HG03457 (cell line): ENCODE results near the gene CHN2.

ENCODE experiments used
- ATAC-seq: cut with Tn5 transposase; IDR thresholded peaks from one replicate; pipeline ENCODE4 v1.9.1; 2021; ENCODE audit warnings: moderate number of reproducible peaks; ENCODE audit not compliant: unreplicated experiment

Gene CHN2

DNA sequence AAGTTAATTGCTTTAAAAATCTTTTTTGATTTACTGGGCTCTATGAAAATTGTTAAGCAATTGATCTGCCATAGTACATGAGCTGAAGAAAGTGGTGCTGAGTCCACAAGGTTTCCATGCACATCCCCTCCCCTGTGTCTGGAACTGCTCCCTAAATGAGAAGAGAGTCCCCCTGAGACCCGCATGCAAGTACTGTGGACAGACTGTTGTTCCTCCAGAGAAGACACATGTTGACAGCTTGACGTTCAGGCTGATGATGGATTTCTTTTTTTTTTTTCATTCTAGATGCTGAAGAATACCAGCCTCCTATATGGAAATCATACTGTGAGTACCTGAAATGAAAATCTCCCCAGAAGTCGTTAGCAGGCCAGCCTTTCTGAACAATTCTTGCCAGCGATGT is 159.8 kb downstream of the CHN2 start:
- no peak for ATAC-seq

DNA sequence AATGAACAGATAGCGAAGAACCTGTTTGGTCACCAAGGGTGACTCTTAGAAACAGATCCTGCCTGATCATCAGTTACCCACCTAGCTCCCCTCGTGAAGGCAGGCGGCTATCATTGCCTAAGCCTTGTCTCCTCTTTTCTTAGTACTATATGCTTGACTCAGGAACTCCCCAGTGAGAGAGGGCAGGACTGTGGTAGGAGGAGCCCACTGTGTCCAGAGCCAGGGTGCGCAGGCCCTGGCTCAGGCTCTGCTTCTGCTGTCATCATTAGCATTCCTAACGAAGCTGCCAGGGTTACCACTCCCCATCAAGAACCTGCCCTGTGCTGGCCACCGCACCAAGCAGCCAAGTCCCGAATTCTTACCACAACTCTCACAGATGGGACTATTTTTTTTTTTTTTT is 160.8 kb downstream of the CHN2 start:
- ATAC-seq: no peak

DNA sequence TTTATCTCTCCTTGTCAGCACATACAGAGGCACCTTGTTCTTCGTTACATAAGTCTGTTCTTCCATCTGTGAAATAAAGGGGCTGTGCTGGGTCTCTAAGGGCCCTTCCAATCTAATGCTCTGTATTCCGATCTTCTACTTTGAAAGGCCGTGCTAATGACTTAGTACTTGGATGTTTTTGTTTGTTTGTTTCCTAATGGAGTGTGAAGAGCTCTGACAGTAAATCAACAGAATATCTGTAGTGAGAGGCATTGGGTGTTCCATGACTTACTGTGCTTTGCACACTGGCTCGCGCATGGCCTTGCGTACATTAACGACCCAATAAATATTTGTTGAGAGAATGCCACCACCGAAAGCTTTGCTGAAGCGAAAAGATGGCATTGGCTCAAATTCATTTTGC is 162.1 kb downstream of the CHN2 start:
- no peak for ATAC-seq

DNA sequence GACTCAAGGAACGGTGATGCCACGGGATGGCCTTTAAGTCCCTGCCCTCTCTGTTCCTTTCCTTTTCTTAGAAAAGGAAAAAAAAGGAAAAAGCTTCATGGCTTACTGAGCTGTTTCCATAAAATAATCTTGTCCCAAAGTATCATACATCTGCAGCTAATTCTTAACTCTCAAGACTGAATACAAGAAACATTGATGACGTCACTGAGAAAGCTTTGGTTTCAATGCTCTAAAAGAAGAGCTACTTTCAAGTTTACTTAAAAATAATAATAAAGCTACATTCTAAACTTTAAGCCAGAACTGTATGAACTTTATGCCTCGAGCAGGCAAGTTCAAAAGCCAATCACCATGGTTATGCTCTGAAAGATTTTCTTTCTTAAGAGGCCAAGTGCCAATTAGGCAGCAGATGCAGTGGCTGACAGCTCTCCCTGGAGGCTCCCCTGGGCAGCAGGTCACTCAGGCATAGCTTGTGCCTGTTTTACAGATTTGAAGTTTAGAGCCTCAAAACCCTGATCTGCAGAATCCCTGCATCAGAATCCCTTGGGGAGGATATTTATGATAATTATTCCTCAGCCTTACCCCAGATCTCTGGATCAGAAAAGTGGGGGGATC is 165.0 kb downstream of the CHN2 start:
- ATAC-seq: no peak

DNA sequence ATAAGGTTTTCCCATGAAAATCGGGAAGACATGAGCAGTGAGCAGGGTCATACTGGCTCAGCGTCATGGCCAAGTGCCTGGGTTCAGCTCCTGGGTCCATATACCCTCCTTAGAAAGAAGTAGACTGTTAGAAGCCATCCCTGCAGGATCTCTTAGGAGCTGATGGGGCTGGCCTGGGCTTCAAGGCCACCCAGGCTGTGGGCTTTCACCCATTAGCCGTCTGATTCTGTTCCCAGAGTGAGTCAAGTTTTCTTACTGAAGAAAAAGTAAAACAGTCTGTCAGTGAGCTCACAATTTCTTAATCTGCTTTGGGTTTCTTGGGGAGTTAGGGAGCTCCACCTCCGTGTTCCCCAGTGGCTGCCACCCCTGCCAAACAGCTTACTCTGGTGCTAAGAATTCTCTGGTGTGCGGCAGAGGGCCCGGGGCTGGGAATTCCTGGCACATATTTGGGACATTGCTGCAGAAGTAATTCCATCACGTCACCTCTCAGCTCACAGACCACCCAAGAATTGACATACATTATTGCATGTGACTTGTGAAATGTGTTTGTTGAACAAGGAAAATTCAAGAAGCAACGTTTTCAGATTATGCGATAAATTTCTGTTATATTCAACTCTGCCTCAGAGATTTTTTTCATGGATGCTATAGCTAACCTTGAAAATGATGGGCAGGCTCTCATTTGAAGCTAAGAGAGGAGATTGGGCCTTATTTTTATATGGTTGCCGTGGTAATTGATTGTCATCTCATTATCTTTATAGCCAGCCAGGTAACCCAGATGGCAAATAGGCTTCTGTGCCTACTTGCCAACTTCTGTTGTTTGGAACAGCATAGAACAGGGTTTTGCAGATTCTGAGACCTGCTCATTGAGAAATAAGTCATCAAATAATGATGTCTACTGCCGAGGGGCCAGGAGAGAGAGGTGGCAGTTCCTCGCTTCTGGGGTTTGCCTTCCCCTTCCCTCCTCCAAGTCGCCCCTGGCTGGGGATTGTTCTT is 166.4 kb downstream of the CHN2 start:
- no peak for ATAC-seq

DNA sequence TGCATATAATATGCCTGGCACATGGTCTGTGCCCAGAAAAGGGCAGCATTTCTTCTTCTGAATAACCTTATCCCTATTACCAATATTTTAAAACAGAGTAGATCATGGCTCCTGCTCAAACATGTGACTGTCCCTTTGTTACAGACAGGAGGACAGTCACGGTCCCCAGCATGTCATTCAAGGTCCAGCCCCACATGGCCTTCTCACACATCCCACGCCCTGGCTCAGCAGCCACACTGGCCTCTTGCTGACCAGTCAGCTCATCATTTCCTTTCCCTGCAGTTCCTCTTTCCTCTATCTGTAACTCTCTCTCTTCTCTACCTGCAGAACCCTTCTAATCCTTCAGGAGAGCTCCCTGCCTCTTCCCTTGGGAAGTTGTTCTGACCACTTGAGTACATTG is 167.8 kb downstream of the CHN2 start:
- ATAC-seq: no peak

DNA sequence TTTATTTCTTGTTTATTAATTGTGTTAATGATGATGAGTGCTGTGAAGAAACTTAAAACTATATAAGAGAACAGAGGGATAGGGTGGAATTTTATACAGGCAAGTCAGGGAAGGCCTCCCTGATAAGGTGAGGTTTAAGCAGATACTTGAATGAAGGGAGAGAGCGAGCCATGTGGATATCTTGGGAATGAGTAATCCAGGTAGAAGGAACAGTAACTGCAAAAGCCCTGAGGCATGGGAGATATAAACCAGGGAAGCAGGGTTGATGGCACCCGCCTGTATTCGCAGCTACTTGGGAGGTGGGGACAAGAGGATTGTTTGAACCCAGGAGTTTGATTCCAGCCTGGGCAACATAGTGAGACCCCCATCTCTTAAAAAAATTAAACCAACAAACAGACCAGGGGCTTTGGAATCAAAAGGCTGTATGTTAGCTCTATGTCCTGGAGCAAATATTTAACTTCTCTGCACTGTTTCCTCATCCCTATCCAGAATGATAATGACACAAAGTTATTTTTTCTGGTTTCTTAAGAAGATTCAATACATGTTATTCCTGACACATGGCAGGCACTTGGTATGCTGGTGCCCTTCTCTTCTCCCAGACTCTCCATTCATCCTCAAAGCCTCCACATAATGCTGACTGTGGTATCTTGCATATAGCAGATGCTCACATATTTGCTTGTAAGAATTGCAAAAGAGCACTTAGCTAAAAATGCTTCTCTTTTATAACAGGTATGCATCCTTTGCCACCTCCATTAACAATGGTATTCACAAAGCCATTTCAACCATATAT is 169.3 kb downstream of the CHN2 start:
- no peak for ATAC-seq

DNA sequence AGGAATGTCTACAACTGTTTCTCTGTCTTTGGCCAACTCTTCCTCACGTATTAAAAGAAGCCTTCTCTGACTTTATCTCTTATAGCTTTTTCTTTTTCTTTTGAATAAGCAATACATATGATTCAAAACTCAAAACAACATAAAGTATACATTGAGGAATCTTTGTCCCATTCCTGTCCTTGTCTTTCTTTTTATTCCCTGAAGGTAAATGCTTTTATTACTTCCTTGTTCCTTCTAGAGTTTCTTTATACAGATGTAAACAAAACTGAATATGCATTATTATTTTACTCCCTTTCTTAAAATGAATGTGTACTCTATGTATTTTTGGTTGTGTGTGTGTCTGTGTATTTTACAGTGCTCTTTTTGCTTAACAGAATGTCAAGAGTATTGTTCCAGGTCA is 170.1 kb downstream of the CHN2 start:
- no peak for ATAC-seq

DNA sequence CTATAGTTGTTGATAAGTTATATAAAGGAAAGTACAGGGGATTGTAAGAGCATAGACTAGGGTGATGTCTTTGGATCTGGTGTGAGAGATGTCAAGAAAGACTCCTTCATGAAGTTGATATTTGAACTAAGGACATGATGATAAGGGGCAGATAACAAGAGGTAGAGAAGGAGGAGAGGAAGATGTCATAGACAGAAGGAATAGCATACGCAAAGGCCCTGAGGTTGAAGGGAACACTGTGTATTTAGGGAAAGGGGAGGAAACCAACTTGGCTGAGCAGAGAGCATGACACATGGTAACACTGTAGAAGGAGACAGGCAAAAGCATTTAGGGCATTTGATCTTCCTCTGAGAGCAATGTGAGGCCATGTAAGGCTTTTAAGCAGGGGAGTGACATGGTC is 170.8 kb downstream of the CHN2 start:
- no peak for ATAC-seq

DNA sequence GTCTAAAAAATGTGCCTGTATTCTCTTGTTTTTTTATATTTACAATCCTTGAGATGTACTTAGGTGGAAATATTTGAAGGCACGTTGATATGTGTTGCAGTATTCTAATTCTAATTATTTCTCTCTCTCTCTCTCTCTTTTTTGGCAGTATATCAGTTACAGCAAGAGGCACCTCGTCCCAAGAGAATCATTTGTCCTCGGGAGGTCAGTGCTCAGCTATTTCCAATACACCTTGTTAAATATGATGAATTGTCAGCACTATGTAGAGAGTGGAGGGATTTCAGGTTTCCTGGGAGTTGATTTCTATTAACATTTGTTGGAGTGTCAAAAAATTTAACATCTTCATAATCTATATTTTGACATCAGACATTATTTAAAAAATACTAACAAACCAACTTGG is 173.2 kb downstream of the CHN2 start:
- ATAC-seq: no peak

DNA sequence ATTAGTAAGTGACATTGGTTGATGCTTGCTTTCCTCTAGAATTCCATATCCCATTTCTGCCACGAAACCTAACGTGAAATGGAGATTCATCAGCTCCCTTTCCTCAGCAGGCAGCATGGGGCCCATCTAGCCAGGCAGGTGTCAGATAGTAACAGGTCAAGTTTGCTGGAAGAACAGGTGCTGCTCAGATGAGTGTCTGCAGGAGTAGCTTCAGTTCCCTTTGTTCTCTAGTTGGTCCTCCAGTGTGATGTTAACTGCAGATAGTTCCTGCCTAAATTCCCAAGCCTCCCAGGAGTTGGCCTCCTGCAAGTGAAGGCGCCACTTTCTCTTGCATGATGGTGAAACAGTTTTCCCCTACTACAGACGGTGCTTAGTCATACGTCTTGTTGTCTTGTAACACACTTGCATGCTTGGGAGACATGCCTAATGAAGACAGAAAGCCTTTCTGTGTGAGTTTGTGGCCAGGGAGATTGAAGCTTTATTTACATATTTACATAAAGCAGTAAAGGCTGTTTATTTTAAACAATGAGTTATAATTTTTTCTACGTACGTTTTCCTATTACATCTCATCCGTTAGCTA is 175.4 kb downstream of the CHN2 start:
- no peak for ATAC-seq

DNA sequence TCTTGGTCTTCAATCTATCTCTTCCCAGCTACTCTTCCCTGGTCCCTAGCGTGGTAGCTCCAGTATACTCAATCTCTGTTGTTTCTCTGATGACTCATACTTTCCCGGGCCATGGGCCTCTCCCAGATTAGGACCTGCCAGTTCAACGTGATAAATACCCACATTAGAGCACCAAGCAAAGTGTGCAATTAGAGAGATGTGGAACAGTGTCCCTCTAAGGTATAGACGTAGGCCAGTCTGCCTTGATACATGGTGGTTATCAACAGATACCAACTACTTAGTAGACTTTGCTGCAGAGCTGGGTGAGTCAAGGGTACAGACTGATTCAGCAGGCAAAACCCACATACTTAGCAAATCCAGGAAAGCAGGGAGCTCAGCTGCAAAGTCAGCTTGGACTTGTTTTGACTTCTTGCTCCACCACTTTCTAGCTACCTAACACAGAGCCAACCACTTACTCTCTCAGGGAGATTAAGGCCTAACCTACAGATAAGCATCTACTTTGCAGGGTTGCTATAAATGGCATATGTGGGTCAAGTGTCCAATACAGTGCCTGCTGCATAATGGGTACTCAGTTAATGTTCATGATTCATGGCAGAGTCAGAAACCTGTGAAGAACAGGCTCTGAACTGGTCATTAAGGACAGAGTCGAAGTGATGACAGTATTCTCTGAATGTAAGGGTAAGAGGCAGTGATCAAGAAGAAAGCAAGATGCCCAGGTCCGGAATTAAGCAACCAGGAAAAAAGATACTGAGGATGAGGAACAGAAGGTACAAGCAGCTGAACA is 176.1 kb downstream of the CHN2 start:
- ATAC-seq: no peak

DNA sequence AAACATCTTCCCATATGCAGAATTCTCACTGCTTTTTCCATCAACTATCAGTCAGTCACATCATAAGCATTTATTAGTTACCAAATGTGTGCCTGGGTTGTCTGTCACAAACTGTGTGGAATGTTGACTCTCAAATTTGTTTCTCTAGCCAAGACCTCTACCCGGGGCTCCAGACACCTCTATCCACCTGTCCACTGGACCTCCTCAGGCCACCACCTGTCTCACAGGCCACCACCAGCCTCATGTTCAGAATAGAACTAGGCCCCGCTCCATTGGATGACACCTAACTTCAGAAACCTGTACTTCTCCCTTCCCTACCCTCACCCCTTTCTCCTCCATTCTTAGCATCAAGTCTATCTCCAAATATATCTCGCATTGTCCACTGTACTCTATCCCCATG is 176.9 kb downstream of the CHN2 start:
- no peak for ATAC-seq

DNA sequence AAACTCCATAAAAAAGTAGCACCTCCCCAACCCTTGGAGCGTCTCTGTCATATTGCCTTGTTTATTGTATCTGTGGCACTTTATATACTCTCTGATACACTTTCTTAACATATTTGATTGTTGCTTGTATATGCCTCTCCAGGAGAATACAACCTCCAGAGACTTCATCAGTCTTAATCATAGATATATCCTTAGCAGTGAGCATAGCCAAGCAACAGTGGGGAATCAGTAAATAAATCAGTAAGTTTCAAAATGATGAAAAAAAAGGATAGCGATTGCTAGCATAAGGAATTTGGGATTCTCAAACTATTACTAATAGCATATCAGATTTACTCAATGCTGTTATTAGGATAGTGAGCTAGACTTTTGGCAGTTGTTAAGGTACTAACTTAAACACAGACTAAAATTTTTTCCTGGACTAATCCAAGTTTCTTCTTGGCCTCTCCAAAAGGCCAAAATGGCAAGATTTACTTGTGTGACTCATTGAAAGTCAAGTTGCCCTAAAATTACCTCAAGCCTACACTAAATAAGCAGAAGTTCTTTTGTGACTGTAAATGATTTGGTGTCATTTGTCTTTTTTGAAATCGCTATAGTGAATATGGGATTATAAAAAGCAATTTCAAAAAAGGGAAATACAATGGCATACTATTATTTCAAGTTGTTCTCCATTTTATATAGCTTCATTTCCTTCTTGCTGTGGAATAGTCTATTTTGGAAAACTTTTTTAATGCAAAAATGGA is 177.9 kb downstream of the CHN2 start:
- ATAC-seq: no peak

DNA sequence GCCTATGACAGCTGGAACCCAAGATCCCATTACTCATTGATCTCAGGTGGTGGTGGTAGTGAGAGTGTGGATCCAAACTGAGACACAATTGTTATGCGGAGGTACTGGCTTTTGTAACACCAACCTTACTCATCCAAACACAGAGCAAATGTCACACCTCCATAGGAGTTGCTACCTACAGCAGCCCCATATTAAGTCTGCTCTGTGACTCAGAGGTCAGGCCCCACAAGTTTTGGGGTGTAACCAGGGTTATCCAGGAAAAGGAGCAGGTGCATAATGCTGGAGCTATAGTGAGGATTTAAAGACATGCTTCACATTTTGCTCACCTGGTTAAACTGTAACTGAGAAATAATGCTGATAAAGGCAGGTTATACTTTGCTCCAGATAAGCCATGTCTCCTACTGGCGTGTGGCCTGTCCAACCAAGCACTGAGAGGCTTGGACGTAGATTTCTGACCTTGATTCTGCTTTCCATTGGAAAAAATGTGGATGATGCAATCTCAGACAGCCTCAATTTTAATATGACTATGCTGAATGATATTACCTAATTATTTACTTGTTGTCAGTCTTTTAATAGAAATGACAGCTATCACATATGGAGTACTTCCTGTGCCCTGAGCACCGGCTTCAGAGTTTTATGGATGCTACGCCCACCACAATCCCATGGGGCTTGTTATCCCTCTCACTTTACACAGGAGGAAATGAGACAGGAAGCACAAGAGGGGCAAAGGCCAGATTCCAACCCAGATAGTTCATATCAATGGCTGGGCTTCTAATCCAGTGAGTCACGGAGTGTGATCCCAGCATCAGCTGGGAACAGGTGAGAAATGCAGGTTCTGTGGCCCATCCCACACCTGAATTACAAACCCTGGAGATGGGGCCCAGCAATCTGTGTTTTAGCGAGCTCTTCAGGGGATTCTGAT is 181.3 kb downstream of the CHN2 start:
- no peak for ATAC-seq

DNA sequence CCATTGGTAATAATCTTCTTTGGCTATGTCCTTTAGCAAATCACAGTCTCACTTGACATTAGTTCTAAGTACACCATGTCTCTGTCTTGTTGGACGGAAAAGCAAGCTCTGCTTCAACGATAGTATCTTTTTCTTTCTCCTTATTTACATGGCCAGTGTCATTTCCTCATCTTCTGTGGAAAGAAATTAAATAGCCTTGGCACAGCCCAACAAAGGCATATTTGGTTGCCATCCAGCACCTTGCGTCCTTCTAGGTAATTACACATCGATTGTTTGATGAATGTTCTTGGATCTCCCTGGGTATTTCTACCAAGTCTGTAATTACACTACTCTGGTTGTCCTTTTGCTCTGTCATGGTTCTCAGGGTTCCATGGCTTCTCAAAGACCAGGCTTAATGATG is 183.1 kb downstream of the CHN2 start:
- ATAC-seq: no peak

DNA sequence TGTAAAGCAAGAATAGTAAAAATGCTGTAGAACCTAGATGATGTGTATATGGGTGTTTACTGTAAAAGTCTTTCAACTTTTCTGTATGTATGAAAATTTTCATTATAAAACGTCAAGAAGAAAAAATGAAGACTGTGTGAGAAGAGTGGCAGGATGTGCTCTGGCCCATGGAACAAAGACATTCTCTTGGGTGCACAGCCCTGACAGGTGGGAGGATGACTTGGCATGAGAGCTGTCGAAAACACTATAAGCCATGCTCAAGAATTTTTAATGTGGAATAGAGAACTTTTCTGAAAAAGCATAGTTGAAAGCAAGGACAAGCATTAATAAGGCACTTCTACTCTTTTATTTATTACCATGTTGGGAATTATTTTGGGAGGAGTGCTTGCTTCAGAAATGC is 185.0 kb downstream of the CHN2 start:
- no peak for ATAC-seq

DNA sequence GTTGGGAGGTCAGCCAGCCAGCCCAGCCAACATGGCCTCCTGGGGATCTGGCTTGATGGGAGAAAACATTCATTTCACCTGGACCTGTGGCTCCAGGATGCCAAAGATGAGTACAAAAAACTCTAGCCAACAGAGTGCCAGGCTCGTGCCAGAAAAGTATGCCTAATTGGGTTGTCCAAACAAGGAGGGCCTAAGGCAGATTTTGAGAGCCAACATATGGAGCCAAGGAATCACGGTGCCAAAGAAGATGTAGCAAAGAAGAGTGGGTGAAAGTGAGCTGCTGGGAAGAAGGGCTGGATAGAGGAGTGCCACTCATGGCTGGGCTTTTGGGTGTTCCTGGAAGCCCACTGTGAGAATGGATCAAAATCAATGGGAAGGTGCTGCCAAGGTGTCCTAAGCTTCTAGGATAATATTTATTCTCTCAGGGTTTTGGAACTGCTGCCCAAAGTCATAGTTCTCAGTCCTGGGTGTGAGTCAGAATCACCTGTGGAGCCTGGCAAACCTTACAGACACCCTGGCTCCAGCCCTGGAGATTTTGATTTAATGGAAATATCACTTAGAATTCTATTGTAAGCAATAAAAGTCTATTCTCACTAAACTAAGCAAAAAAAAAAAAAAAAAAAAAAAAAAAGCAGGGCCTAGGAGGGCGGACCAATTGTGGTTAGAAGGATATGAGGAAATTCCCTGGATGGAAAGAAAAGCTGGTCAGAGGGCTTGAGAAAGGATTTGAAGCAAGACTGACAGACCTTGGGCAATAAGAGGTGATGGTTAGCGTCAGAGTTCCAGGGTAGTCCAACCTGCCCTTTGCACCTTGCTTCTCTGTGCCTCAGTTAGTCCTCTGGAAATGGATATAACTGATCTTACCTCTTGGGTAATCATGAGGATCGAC is 186.9 kb downstream of the CHN2 start:
- ATAC-seq: no peak
